GM10847 (cell line): Measurements from ENCODE around the gene NELFB.

ENCODE experiments used
- POLR2A ChIP-seq: IDR thresholded peaks from 2 replicates; pipeline ENCODE4 v1.6.1; 2011; ENCODE audit not compliant: insufficient read length; ENCODE audit errors: extremely low read depth

The NELFB gene

DNA sequence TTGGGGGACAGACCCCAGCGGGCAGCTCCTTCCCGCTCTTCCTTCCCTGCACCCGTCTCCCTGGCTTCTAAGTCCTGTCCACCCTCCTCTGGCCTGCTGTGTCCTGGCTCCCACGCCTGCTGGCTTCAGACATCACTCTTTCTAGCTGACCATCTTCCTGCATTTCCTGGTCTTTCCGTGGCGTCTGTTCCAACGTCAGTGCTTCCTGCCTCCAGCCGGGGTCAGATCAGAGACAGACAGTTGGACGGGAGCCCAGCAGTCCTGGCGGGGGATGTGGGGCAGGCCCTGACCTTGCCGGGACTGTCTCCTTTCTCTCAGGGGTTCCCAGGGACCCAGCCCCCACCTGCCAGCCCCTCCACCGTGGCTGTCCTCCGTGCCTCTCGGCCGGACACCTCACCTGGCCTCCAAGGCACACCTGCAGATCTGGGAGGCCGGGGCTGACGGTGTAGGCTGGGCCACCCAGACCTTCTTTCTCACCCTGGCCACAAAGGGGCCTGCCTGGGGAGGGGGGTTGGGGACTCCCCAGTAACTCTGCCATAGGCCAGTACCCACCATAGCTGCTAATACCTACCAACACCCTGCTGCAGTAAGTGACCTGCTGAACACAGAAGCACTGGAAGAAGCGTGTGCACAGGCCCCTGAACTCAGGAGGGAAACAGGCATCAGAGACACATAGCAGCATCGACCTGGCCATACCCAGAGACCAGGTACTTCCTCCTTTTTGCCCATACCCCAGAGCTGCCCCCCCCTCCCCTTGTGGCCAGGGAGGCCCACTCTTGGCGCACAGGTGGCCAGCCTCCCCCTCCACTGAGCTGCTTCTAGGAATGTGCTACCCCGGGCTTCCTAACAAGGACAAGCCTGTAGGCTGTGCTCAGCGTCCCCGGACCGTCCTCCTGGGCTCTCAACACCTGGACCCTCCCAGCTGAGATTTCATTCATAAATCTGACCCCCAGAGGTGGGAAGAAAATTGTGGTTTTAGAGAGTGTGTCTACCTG, 41.8 kb downstream of the NELFB start:
- TF ChIP-seq POLR2A = no peak

DNA sequence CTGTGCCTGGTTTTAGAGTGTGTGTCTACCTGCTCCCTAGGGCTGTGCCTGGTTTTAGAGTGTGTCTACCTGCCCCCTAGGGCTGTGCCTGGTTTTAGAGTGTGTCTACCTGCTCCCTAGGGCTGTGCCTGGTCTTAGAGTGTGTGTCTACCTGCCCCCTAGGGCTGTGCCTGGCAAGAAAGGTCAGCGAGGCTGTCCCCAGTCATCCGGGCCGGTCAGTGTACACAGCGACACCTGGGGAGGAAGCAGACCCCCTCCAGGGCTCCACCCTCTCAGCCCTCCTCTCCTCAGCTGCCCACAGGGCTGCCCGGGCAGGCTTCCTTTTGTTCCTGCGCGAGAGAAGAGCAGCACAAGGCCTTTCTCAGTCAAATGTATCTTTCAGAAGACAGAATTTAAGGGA, 42.8 kb downstream of the NELFB start:
- no peak for TF ChIP-seq POLR2A

DNA sequence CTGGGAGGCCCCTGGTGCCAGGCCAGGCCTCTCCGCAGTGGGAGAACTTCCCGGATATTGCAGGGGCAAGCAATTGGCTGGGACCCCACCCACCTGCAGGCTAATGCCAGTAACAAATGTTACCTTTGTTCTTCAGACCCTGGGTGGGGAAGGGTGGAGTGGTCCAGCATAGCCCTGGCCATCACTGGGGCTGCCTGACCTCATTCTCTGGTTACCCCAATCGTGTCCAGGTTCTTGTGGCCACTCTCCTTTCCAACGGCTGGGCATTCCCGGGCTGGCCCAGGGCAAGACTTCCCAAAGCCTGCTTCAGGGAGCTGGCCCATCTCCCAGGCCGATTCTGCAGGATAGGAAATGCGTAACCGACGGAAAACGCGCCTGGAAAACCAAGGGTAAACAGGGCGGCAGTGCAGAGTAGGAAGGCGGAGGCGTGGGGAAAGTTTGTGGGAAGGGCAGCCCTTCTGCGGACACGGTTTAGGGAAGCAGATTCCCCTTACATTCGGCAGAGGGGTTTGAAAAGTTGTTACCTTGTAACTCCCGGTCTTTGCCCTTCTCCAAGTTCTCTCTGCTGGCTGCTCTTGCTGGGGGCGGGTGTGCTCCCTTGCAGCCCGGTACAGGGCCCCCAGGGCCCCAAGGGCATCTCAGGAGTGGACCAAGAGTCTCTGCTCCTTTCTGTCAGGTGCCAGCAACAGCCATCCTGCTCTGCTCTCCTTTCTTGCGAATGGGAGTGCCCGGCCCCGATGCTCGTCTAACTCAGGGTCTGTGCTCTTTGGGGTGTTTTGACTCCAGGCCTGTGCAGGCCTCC, 43.5 kb downstream of the NELFB start:
- TF ChIP-seq POLR2A = no peak

DNA sequence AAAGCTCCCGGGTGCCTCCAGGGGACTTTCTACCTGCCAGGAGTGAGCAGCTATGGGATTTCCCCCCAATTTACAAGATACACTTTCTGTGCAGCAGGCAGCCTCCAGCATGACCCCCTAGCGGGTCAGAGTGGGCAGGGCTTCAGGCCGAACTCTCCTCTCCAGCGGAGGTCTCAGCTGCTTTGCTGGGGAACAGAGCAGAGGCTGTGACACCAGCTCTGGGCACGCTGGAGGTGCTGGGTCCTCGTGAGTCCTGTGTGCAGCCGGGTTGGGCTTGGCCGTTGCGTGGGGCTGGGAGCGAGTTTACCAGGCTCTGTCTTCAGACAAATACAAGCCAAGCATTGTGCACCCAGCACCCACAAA, 44.1 kb downstream of the NELFB start:
- TF ChIP-seq POLR2A = no peak

DNA sequence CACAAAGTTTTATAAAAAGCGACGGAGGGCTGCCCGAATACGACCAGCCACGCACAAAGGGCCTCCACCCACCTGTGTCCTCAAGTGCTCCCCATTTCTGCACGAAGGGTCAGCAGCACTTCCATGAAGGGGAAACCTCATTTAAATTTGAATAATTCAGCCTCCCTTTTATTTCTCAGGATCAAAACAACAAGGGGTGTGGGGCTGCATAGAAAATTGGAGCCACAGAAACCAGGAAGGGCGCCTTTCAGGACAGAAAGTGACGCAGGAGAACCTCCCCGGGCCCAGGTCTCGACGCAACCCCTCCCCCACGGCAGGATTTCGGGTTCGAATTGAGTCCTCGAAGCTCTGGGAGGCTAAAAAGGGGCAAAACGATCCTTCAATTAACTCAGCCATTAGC, 44.8 kb downstream of the NELFB start:
- TF ChIP-seq POLR2A = no peak

DNA sequence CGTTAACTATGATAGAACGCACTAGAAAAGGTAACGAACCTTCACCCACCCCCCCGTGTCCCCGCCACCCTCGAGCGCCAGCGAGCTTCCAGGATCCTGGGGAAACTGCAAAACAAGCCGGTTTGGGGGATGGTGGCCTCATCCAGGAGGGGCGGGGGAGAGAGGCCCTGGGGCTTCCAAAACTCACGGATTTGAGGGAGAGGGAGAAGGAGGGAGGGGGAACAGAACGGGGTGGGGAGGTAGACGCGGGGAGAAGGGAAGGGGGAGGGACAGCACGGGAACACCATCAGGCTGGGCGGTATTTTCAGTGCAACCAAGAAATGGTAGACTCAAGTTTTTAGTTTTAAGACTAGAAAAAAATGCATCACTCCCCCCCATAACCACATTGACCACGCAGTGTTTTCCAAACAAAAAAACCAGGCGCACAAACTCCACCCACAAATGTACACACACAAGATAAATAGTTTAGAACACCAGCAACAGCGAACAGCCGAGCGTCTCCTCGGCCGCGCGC, 45.5 kb downstream of the NELFB start:
- TF ChIP-seq POLR2A = no peak

DNA sequence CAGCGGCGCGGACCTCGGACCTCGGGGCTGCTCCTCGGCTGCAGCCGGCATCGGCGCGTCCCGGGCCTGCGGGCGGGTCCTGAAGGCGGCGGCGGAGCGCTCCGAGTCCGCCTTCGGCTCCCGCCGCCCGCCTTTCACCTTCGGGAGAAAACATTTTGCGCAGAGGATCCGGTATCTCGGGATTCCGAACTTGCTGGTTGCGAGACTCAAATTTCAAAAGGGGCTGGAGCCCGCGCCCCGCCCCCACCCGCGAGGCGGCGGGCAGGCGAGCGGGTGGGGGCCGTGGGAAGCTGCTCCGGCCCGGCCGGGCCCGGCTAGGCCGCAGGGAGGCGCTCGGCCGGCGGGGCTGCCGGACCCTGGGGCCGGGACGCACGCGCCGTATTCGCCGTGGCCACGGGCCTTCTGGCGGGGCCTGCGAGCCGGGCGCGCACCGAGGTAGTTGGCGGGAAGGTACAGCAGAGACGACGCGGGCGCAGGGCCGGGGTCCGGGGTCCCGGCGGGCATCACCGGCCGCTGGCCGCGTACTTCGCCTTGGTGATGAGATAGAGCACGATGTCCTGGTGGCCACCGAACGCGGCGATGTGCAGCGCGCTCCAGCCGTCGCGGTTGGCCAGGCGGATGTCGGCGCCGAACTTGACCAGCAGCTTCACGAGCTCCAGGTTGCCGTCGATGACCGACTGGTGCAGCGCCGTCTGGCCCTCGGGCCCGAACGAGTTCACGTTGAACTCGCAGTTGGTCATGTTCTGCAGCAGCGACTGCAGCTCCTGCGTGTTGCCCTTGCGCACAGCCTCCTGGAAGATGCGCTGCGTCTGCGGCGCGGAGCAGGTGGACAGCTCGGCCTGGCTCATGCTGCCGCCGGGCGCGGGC, 46.2 kb downstream of the NELFB start:
- TF ChIP-seq POLR2A = no peak

DNA sequence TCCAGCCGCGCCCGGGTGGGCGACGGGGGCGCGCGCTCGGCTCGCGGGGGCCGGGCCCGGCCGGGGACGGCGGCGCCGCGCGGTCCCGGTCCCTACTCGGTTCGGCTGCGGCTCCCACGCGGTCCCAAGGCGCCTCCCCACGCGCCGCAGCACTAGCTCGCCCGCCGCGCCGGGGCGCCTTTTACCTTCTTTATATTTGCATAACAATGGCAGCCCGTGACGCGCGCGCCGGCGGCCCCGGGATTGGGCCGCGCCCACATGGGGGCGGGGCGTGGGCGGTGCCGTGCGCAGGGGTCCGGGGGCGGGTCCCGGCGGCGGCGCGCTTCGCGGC, 47.0 kb downstream of the NELFB start, which contains the start of gene NRARP:
NRARP (minus strand) TSS at position 154 of the 331 bp plus-strand sequence. CDS start 343 bp downstream, outside the sequence.
- TF ChIP-seq POLR2A = peak; percentile 82

DNA sequence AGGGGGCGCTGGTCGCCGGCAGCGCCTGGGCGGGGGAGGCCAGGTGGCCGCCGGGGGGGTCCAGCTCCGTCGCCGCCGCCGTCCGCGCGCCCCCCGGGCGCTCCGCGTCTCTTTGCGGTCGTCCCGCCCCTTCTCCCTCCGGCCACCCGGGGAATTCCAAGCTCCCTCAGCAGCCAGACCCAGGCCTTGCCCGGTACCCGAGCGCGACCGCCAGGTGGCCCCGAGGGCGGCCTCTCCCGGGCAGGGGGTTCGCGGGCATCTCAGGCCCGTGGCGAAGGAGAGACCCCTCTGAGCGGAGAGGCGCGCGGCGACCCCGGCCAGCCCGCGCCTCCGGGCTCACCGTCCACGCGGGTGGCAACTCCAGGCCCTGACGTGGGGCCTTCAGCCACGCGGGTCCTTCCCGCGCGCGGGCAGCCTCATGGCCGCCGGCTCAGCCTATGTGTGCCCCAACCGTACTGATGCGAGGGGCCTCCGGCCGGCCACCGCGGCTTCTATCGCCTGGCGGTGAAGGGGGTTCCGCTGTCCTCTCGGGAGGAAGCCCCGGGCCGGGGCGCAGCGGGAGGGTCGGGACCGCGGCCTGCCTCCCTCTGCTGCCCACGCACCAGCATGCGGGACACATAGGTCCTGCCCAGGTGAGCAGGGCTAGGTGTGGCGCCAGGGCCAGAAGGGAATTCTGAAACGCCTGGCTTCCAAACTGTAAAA, 47.5 kb downstream of the NELFB start:
- TF ChIP-seq POLR2A = no peak

DNA sequence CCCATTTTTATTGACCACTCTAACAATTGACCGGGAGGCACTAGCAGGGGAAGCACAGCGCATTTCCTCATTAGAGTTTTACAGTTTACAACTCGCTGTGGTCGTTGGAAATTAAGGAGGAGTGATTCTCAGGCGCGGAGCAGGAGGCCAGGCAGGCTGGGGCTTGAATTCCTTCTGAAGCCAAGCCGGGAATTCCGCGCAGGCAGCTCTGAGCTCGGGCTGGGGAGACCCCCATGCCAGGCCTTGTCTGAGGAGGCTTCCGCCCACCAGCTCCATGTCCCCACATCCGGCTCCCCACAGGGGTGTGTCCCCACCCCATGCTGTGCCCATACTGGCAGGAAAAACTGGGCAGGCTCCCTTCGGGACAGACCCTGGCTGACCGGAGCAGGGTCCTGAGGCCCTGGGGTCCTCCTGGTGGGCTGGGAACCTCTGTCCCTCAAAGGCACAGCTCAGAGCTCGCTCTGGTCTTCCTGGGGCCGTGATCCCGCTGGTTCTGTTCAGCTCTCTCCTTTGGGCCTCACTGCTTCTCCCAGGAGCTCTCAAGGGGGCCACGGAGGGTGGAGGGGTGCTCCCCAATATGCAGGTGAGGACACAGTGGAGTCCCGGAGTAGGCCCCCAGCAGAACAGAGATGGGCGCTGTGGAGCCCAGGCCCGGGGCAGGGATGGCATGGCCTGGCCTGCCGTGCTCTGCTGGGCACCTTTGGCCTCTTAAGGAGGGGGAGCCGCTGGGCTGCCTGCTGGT, 48.2 kb downstream of the NELFB start:
- no peak for TF ChIP-seq POLR2A

DNA sequence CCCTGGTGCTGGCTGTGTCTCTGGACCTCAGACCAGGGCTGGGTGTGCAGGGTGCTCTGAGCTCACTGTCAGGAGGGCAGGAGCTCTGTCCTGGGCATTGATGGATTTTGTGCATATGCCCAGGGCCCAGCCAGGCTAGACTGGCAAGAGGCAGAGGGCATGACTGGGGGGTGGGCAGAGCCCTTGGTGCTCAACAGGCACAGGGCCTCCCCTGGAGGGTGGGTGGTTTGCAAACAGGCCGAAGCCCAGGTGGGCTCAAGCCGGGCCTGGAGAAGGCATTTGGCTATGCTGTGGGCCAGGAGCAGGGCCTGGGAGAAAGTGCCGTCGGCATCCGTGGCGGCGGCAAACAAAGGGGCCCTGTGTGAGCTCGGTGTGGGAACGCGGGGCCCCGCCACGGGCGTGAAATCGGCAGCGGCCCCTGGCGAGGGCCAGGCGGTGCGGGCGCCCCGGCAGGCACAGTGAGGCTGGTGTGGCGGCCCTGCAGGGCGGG, 48.8 kb downstream of the NELFB start:
- TF ChIP-seq POLR2A = no peak

DNA sequence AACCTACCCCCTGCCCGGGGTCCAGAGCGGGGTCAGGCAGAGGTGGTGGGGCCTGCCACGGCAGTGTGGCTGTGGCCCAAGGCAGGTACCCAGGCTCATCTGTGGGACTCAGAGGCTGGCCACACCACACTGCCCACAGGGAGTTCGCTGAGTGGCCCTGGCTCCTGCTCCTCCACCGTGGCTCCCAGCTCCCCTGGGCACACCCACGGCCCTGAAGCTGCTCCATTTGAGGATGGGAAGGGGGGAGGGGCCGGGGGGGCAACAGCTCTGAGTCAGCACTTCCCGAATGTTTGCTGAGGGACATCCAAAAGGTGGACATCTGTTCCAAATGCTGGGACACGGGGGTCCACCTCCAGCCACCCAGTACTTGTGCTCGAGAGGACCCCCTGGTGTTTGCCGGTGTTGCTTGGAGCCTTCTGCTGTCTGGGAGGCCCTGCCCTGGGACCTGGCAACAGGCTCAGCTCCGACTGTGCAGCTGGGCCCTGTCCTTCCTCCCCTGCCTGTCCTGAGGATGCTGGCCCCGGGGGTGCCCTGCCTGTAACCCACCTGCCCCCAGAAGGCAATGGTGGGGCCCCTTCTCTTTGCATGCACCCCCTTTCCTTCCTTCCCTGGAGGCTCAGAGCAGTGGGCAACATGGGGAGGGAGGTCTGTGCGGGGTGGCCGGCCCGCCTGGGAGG, 49.4 kb downstream of the NELFB start:
- TF ChIP-seq POLR2A = no peak
